ENCODE measurements around the gene JMY.

GRCh38 chr5:79273341-79273740, 37.4 kb downstream of the JMY start:
- no peak for TF ChIP-seq CTCF (conservative IDR thresholded peaks at IDR 0.05; ENCODE audit: low read length)
- TF ChIP-seq EZH2phosphoT487 (IDR thresholded peaks at IDR 0.05; ENCODE audit: borderline replicate concordance): no peak

Data from Loucy (cell line).